Measurements from ENCODE around the gene KRT76. TPM values are rescaled to one million over a fixed set of nuclear protein-coding genes. Genes with fewer than 3 reads are reported as not detected.
"Not testable (repeated sequence)": the region's sequence is repeated elsewhere in the genome, so short reads cannot be mapped to it uniquely, and the experiment has no call there.

Gene KRT76
- total RNA-seq, 2 experiments from 2014 or later: not detected

- intact Hi-C loops (cut with micrococcal nuclease): no loop called here
Observed at GRCh38 chr12:52799505-52800211, 22.5 kb upstream of the KRT76 start.

GRCh38 chr12:52798671-52799504 lies 21.7 kb upstream of the KRT76 start:
- Mint-ChIP-seq H3K36me3 (ENCODE audit: low read depth) (no peaks in the 10 kb centered on the region), H3K4me1 (ENCODE audit: low read depth) (no peaks in the 10 kb centered on the region), H3K9me3 (no peaks in the 10 kb centered on the region), H3K27ac (no peak overlapping the region), H3K4me3 (no peak overlapping the region), H3K27me3 (ENCODE audit: low read depth) (no peaks in the 10 kb centered on the region)
- DNase-seq: no peak
- CTCF ChIA-PET: no interaction called here
- intact Hi-C loops (cut with micrococcal nuclease): no loop called here

More at GRCh38 chr12:52799505-52800211, 22.5 kb upstream of the KRT76 start:
- CTCF ChIA-PET: interaction anchor here (0.6 kb wide), 1 partner anchor 57 kb away, joined by 3 read pairs; no protein-coding TSS in a partner anchor
- H3K4me1 Mint-ChIP-seq (ENCODE audit: low read depth): no peaks in the 10 kb centered on the region
- H3K9me3 Mint-ChIP-seq: no peaks in the 10 kb centered on the region
- no peak overlapping the region for H3K4me3 Mint-ChIP-seq
- no peaks in the 10 kb centered on the region for H3K27me3 Mint-ChIP-seq (ENCODE audit: low read depth)
- H3K36me3 Mint-ChIP-seq (ENCODE audit: low read depth): no peaks in the 10 kb centered on the region
- DNase-seq: no peak
- no peak overlapping the region for H3K27ac Mint-ChIP-seq

GRCh38 chr12:52798003-52798670 lies 21.0 kb upstream of the KRT76 start:
- Mint-ChIP-seq H3K36me3 (ENCODE audit: low read depth) (no peaks in the 10 kb centered on the region), H3K4me3 (no peak overlapping the region)

DNA sequence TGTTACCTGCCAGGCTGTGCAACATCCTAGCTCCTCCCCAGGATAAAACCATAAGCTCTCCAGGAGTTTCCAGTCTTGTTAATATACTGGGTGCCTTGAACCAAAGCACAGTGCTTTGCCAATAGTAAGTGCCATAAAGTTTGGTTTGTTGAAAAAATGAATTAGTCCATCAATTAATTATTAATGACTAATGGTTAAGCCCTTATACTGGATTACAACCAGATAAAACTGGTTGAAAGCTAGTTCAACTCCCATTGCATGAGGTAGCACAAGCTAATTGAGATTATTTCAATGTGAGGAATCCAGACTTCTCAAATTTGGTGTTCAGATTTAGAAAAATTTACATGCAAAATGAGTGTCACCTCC lies 20.4 kb upstream of the KRT76 start:
- DNase-seq: no peak
- CTCF ChIA-PET: interaction anchor here (0.7 to 1.4 kb wide), 2 partner anchors 9 to 82 kb away, joined by 3 to 4 read pairs; no protein-coding TSS in a partner anchor
- Mint-ChIP-seq H3K4me1 (ENCODE audit: low read depth) (no peaks in the 10 kb centered on the region), H3K9me3 (no peaks in the 10 kb centered on the region), H3K4me3 (no peak overlapping the region), H3K27ac (no peak overlapping the region), H3K27me3 (ENCODE audit: low read depth) (no peaks in the 10 kb centered on the region), H3K36me3 (ENCODE audit: low read depth) (no peaks in the 10 kb centered on the region)
- intact Hi-C loops (cut with micrococcal nuclease): no loop called here

More at GRCh38 chr12:52798003-52798670, 21.0 kb upstream of the KRT76 start:
- no peaks in the 10 kb centered on the region for H3K9me3 Mint-ChIP-seq
- H3K27me3 Mint-ChIP-seq (ENCODE audit: low read depth): no peaks in the 10 kb centered on the region
- no peak overlapping the region for H3K27ac Mint-ChIP-seq
- no peak for DNase-seq
- H3K4me1 Mint-ChIP-seq (ENCODE audit: low read depth): no peaks in the 10 kb centered on the region
- intact Hi-C loops (cut with micrococcal nuclease): no loop called here
- CTCF ChIA-PET: interaction anchor here (0.7 to 1.4 kb wide), 2 partner anchors 9 to 81 kb away, joined by 3 to 4 read pairs; no protein-coding TSS in a partner anchor

DNA sequence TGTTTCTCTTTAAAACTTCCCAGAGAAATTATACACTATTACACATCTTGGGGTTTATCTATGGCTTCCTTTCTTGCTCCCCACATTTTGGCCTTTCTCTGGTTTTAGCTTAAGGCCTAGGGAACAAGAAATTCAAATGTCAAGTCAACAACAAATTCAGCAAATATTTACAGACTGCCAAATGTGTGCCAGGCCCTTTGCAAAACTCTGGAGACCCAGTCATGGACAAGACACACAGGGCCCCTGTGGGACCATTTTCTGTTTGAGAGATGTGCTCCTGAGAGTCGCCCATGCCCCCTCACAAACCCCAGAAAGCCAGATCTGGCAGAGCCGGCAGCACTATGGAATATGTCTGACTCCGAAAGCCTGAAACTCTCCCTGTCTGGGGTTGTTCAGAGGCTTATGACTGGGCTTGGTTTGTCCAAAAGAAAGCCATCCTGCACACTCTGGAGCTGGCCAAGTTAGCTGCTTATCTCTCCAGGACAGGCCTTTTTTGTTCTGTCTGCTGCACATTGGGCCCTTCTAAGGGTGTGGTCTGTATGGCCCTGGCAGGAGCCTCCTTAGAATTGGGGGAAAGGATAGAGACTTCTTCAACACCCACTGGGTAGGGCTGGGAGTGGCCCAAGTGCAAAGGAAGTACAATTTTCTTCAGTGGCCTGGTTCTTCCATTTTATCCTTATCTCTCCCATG lies 19.8 kb upstream of the KRT76 start:
- H3K9me3 Mint-ChIP-seq: no peaks in the 10 kb centered on the region

GRCh38 chr12:52796429-52796794 lies 19.3 kb upstream of the KRT76 start:
- intact Hi-C loops (cut with micrococcal nuclease): no loop called here
- Mint-ChIP-seq H3K27ac (no peak overlapping the region), H3K36me3 (ENCODE audit: low read depth) (no peaks in the 10 kb centered on the region), H3K9me3 (no peaks in the 10 kb centered on the region), H3K27me3 (ENCODE audit: low read depth) (no peaks in the 10 kb centered on the region), H3K4me1 (ENCODE audit: low read depth) (peaks cover 2% of the 10 kb centered on the region), H3K4me3 (no peak overlapping the region)
- CTCF ChIA-PET: no interaction called here
- DNase-seq: no peak

More for the DNA sequence above, 19.8 kb upstream of the KRT76 start:
- intact Hi-C loops (cut with micrococcal nuclease): no loop called here
- H3K27me3 Mint-ChIP-seq (ENCODE audit: low read depth): no peaks in the 10 kb centered on the region
- no peak for DNase-seq
- CTCF ChIA-PET: interaction anchor here (1.4 kb wide), 1 partner anchor 82 kb away, joined by 4 read pairs; no protein-coding TSS in a partner anchor
- no peaks in the 10 kb centered on the region for H3K36me3 Mint-ChIP-seq (ENCODE audit: low read depth)
- H3K4me1 Mint-ChIP-seq (ENCODE audit: low read depth): no peaks in the 10 kb centered on the region
- H3K4me3 Mint-ChIP-seq: no peak overlapping the region
- H3K27ac Mint-ChIP-seq: no peak overlapping the region

DNA sequence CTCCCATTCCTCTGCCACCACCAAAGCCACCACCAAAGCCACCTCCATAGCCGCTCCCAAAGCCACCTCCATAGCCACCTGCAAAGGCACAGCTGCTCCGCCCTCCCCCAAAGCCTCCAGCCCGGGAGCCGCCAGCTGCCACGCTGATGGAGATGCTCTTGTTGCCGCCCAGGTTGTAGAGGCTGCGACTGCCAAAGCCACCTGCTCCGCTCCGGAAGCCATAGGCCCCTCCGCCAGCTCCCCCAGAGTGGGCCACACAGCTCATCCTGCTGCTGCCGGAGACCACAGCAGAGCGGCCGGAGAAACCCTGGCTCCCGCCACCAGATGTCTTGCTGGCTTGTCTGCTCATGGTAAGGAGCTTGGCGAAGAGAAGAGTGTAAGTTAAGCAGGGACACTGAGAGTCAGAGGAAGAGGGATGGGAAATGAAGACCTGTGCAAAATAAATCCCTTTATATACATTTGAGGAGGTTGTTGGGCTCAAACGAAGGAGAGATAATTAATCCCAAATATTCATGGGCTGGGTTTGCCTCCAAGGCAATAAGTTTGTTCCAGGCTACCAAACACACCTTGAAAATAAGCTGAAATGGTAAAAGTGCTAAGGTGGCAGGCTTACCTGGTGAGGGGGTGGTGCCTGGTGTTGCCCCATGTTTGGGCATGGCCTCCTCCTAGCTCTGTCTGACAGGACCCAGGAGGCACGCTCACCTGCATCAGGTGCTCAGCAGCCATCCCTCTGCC lies 18.7 kb upstream of the KRT76 start, which contains the start of gene KRT3:
TSS of gene KRT3 (minus strand) at position 424 of the 735 bp plus-strand sequence. CDS start at position 349, 75 bp downstream.
- CTCF ChIA-PET: no interaction called here
- H3K27ac Mint-ChIP-seq: no peak within 1 kb of the TSS
- DNase-seq: no peak
- intact Hi-C loops (cut with micrococcal nuclease): no loop called here
- H3K36me3 Mint-ChIP-seq (ENCODE audit: low read depth): no peaks in the 10 kb centered on the region
- H3K4me3 Mint-ChIP-seq: no peak within 1 kb of the TSS
- H3K9me3 Mint-ChIP-seq: no peaks in the 10 kb centered on the region
- H3K27me3 Mint-ChIP-seq (ENCODE audit: low read depth): no peaks in the 10 kb centered on the region
- H3K4me1 Mint-ChIP-seq (ENCODE audit: low read depth): peaks cover 2% of the 10 kb centered on the region

- H3K27me3 Mint-ChIP-seq (ENCODE audit: low read depth); intact Hi-C loops (cut with micrococcal nuclease); H3K36me3 Mint-ChIP-seq (ENCODE audit: low read depth); H3K4me3 Mint-ChIP-seq; DNase-seq; H3K27ac Mint-ChIP-seq; H3K9me3 Mint-ChIP-seq; H3K4me1 Mint-ChIP-seq (ENCODE audit: low read depth): not testable (repeated sequence)
- CTCF ChIA-PET: interaction anchor here (0.8 kb wide), 1 partner anchor 769 kb away, joined by 3 read pairs; no protein-coding TSS in a partner anchor
Observed at GRCh38 chr12:52795332-52795674, 18.2 kb upstream of the KRT76 start.

DNA sequence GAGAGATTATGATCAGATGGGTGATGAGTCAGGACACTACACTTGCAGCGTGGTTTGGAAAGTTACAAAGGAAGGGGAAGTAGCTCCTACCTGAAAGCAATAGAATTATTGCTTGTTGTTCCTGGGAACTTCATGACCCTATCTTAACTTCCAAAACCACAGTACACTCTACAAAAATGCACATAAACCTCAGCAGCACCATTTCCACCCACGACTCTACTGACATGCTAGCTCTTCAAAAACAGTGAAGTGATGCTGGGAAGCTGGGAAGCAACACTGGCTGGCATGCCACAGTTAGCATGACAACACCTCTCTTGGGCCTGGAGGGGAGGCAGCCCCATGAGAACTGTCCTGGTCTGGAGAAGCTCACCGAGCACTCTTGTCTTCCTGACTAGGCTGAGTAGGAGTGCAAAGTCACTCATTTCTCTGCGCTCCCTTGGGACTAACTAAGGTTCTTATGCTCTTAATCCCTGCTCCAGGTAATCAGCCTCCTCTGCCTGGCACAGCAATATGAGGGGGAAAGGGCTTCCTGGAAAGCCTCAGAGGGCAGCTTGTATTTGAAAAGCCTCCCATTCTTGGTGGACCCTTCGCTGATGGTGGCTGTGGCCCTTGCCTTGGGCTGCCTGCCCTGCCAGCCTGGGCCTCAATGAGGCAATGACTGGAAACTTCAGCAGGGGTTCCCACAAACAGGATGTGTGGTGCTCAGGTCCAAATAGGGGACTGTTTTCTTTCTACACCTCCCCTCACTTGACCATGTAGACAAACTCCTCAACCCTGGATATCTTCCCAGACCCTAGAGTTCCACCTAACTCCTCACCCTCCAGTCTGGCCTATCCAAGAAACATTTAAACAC lies 17.6 kb upstream of the KRT76 start:
- peaks cover 8% of the 10 kb centered on the region for H3K27me3 Mint-ChIP-seq (ENCODE audit: low read depth)

GRCh38 chr12:52792185-52793029 lies 15.3 kb upstream of the KRT76 start:
- CTCF ChIA-PET: interaction anchor here (0.6 to 1.4 kb wide), 3 partner anchors 87 to 913 kb away, joined by 3 to 5 read pairs (median 5); no protein-coding TSS in a partner anchor
- Mint-ChIP-seq H3K4me1 (ENCODE audit: low read depth) (peaks cover 13% of the 10 kb centered on the region), H3K27me3 (ENCODE audit: low read depth) (peaks cover 14% of the 10 kb centered on the region), H3K27ac (no peak overlapping the region), H3K9me3 (no peaks in the 10 kb centered on the region), H3K36me3 (ENCODE audit: low read depth) (no peaks in the 10 kb centered on the region), H3K4me3 (no peak overlapping the region)
- DNase-seq: no peak
- intact Hi-C loops (cut with micrococcal nuclease): no loop called here

More for the DNA sequence above, 17.6 kb upstream of the KRT76 start:
- CTCF ChIA-PET: interaction anchor here (0.8 kb wide), 1 partner anchor 769 kb away, joined by 3 read pairs; no protein-coding TSS in a partner anchor
- H3K9me3 Mint-ChIP-seq: no peaks in the 10 kb centered on the region
- H3K4me1 Mint-ChIP-seq (ENCODE audit: low read depth): peaks cover 9% of the 10 kb centered on the region
- no peak overlapping the region for H3K4me3 Mint-ChIP-seq
- DNase-seq: no peak
- intact Hi-C loops (cut with micrococcal nuclease): no loop called here
- H3K27ac Mint-ChIP-seq: no peak overlapping the region
- no peaks in the 10 kb centered on the region for H3K36me3 Mint-ChIP-seq (ENCODE audit: low read depth)

Data from activated naive CD4-positive, alpha-beta T cell treated with anti-CD3 and anti-CD28 coated beads for 36 hours (primary cell).